Ascending aorta (tissue), 2 donors: ENCODE data around the gene AURKA. TPM values are rescaled to one million over a fixed set of nuclear protein-coding genes. Genes with fewer than 3 reads are reported as not detected.

ENCODE experiments used
- DNase-seq, 2 donors: peaks; one replicate each; pipeline ENCODE4 v3.0.0-alpha.2; 2019; ENCODE audit warnings: low spot score in 2 of 2
- H3K27ac ChIP-seq, 2 donors: fragments of 200-600 bp; sonication (generic); one replicate each; pipeline ENCODE4 v1.5.1; 2016 to 2017; ENCODE audit warnings: mild to moderate bottlenecking in 1 of 2
- H3K27me3 ChIP-seq: fragments of 200-600 bp; sonication (generic); one replicate; pipeline ENCODE4 v1.5.1; 2017
- H3K36me3 ChIP-seq, 2 donors: fragments of 200-600 bp; sonication (generic); one replicate each; pipeline ENCODE4 v1.5.1; 2016
- H3K4me1 ChIP-seq, 2 donors: fragments of 200-600 bp; sonication (generic); one replicate each; pipeline ENCODE4 v1.5.1; 2016 to 2017; ENCODE audit warnings: mild to moderate bottlenecking in 1 of 2
- H3K4me3 ChIP-seq, 2 donors: fragments of 200-600 bp; sonication (generic); one replicate each; pipeline ENCODE4 v1.5.1; 2016 to 2017; ENCODE audit warnings: mild to moderate bottlenecking in 1 of 2
- H3K9me3 ChIP-seq, 2 donors: fragments of 200-600 bp; sonication (generic); one replicate each; pipeline ENCODE4 v1.5.1; 2016
- intact Hi-C: fragments of 100-400 bp; cut with DNase I; formaldehyde crosslinking; loops from one replicate; pipeline ENCODE4 v1.15.1; 2023
- total RNA-seq: library from RNA; depleted of rRNA; stranded (reverse); fragments of >200 nt; gene quantifications from one replicate; pipeline ENCODE4 v1.1.0, GENCODE V29; 2016
- TF ChIP-seq, protein P1 (sequence below), 3 experiments: fragments of 200-600 bp in 2 of 3; fragments of 450-650 bp in 1 of 3; sonication (generic) in 2 of 3; IDR thresholded peaks; one replicate each; pipeline ENCODE4 v1.5.1; 2016 to 2019; ENCODE audit warnings: antibody characterized with exemption in 3 of 3, mild to moderate bottlenecking in 1 of 3, moderate library complexity in 1 of 3

Gene AURKA
- not detected for total RNA-seq

DNA sequence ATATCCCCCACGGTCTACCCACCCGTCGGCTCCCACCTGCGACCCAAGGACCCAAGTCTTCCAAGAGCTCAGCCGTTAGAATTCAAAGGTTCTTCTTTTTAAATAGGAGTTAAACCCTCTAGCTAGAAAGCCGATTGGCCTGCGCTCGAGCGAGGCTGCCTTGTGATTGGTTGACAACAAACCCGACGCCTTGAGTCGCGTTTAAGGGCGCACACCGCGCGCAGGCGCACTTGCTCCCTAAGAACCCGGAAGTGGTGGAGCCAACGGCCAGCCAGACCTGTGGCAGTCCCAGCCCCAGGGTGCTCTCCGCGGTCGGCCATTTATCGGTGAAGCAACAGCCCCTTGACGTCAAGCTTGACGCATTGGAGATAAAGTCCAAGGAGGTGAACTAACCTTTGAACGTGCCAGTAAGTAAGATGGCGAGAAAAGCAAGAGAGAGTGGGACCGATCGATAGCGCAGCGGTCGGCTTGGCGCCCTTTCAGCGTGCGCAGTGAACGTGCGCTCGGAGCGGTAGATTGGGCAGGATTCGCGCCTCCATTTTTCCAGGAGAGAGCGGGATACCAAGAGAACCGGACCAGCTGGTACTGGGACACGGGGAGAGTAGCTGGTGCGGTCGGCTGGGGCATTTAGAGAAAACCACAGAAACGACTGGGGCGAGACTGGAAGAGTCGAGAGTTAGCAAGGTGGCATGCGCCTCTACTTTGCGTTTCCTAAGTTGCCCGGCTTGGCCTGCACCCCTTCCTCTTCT is at the start of gene AURKA, which contains the start of gene CSTF1:
Gene AURKA, minus strand, starts transcription at position 84 of the 749 bp plus-strand sequence. CDS start 4,018 bp downstream, outside the sequence.
Gene CSTF1, plus strand, starts transcription at position 514 of the 749 bp plus-strand sequence. CDS start 2,908 bp downstream, outside the sequence.
- Histone ChIP-seq H3K9me3 (no peaks in the 10 kb centered on the region), H3K4me3 (peak within 1 kb of the TSS; percentile 63 to 78), H3K27ac (peak within 1 kb of the TSS; percentile 87 to 90), H3K27me3 (no peaks in the 10 kb centered on the region), H3K36me3 (peaks cover 18 to 24% of the 10 kb centered on the region in 2 donors), H3K4me1 (peaks cover 0 to 17% of the 10 kb centered on the region in 2 donors)
- TF ChIP-seq, protein P1, sequence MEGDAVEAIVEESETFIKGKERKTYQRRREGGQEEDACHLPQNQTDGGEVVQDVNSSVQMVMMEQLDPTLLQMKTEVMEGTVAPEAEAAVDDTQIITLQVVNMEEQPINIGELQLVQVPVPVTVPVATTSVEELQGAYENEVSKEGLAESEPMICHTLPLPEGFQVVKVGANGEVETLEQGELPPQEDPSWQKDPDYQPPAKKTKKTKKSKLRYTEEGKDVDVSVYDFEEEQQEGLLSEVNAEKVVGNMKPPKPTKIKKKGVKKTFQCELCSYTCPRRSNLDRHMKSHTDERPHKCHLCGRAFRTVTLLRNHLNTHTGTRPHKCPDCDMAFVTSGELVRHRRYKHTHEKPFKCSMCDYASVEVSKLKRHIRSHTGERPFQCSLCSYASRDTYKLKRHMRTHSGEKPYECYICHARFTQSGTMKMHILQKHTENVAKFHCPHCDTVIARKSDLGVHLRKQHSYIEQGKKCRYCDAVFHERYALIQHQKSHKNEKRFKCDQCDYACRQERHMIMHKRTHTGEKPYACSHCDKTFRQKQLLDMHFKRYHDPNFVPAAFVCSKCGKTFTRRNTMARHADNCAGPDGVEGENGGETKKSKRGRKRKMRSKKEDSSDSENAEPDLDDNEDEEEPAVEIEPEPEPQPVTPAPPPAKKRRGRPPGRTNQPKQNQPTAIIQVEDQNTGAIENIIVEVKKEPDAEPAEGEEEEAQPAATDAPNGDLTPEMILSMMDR (IDR thresholded peaks at IDR 0.05), result no peak
- intact Hi-C loops, result loop anchor here (1.0 to 10.0 kb wide), 3 partner anchors 34 to 962 kb away; partner anchors contain the start of genes FAM210B, RAE1 and RTF2
- peak; percentile 99 to 100 for DNase-seq

DNA sequence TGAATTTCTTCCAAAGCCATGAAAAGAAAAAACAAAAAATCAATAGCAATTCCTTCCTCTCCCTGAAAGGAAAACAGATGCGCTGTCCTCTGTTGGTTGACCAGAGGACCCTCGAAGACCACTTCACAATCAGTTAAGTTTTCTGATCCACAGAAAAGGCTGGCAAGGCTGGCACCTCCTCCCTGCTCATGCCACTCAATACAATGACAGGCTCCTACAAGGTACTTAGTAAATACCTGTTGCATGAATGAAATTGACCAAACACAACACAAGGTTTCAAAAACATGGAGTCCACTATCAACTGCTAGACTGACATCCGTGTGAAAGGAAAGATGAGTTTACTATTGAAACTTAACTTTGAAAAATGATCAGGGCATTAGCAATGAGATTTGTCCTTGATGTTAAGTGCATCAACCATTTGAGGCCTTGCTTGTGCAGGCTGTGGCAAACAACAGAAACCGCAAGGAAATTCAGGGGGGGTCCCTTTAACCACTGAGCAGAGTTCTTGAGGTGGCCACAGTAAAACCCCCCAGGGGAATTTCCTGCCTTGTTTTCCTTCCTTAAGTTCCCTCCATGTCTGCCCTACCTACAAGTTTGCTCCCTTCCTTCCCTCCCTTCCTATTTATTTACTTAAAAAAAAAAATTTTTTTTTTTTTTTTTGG is 48.5 kb upstream of the AURKA start:
- TF ChIP-seq, protein P1 (IDR thresholded peaks at IDR 0.05), result no peak
- no peaks in the 10 kb centered on the region for H3K9me3 ChIP-seq
- no peak overlapping the region for H3K4me3 ChIP-seq
- H3K27ac ChIP-seq, result no peak overlapping the region
- no peaks in the 10 kb centered on the region for H3K4me1 ChIP-seq
- DNase-seq, result no peak
- intact Hi-C loops, result no loop called here
- no peaks in the 10 kb centered on the region for H3K36me3 ChIP-seq
- no peaks in the 10 kb centered on the region for H3K27me3 ChIP-seq

GRCh38 chr20:56439771-56440291 is 47.8 kb upstream of the AURKA start:
- H3K36me3 ChIP-seq, result no peaks in the 10 kb centered on the region
- H3K27me3 ChIP-seq, result no peaks in the 10 kb centered on the region
- intact Hi-C loops, result no loop called here
- H3K4me1 ChIP-seq, result no peaks in the 10 kb centered on the region
- no peak for DNase-seq
- H3K4me3 ChIP-seq, result no peak overlapping the region
- TF ChIP-seq, protein P1 (IDR thresholded peaks at IDR 0.05), result no peak
- H3K27ac ChIP-seq, result no peak overlapping the region
- H3K9me3 ChIP-seq, result no peaks in the 10 kb centered on the region

- H3K4me1 ChIP-seq, result no peaks in the 10 kb centered on the region
- H3K27ac ChIP-seq, result no peak overlapping the region
- no peaks in the 10 kb centered on the region for H3K9me3 ChIP-seq
- no peaks in the 10 kb centered on the region for H3K36me3 ChIP-seq
- intact Hi-C loops, result no loop called here
- TF ChIP-seq, protein P1 (IDR thresholded peaks at IDR 0.05), result no peak
- DNase-seq, result no peak
- H3K4me3 ChIP-seq, result no peak overlapping the region
- H3K27me3 ChIP-seq, result no peaks in the 10 kb centered on the region
These were observed 46.3 kb upstream of the AURKA start for GRCh38 chr20:56438284-56438683.

- H3K4me3 ChIP-seq, result no peak overlapping the region
- no peak overlapping the region for H3K27ac ChIP-seq
- no peak for DNase-seq
- intact Hi-C loops, result no loop called here
- H3K27me3 ChIP-seq, result no peaks in the 10 kb centered on the region
- no peaks in the 10 kb centered on the region for H3K4me1 ChIP-seq
- no peaks in the 10 kb centered on the region for H3K9me3 ChIP-seq
- TF ChIP-seq, protein P1 (IDR thresholded peaks at IDR 0.05), result no peak
- no peaks in the 10 kb centered on the region for H3K36me3 ChIP-seq
These were observed 45.4 kb upstream of the AURKA start for GRCh38 chr20:56437196-56437960.
